ENCODE data around the gene KCNG3.
"Not testable (repeated sequence)": the region's sequence is repeated elsewhere in the genome, so short reads cannot be mapped to it uniquely, and the experiment has no call there.

KCNG3 gene

DNA sequence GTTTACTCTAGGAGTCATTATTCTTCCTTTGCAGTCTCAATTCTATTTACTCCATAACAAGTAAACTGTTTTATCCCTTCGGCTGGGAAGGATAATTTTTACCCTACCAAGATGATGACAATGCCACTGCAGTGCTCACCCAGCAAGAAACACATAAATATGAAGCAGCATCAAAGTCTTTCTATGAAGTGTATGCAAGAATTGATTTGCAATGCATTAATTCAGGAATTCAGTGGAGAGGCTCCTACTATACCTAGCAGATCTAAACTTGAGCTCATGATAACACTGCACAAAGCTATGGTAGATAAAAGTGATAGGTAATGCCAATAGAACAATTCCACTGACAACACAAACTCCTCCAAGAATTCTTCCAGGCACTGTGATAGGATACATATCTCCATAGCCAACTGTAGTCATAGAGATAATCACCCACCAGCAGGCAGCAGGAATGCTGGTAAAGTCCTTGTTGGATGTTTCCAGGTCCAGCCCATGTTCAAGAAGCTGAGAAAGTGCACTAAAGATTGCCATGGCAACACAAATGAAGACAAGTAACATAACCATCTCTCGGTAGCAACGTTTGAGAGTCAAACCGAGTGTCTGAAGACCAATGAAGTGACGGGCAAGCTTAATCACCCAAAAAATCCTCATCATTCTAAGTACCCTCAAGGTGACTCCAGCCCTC lies 49.9 kb downstream of the KCNG3 start:
- no peak for DNase-seq (ENCODE audit: low read depth)

DNA sequence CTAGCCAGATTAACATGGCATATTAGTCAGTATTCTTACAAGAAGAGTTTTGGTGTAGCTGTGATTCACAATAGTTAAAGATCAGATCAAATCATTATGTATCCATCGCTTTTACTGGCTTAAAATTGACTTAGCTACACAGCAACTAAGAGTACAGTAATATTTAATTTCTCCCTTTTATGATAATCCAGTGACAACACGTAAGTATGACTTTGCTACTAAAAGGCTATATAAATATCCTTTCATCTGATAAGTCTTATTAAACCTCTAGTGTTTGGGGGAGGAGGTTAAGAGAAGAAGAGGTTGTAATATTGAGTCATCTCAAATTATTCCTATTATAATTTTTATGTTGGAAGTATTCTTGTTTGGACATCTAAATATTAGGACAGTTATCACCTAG lies 51.0 kb downstream of the KCNG3 start:
- H3K4me3 ChIP-seq (ENCODE audit: low read depth, low read length), result no peak overlapping the region
- no peak for DNase-seq (ENCODE audit: low read depth)

More for the DNA sequence above, 49.9 kb downstream of the KCNG3 start:
- no peak overlapping the region for H3K4me3 ChIP-seq (ENCODE audit: low read depth, low read length)

DNA sequence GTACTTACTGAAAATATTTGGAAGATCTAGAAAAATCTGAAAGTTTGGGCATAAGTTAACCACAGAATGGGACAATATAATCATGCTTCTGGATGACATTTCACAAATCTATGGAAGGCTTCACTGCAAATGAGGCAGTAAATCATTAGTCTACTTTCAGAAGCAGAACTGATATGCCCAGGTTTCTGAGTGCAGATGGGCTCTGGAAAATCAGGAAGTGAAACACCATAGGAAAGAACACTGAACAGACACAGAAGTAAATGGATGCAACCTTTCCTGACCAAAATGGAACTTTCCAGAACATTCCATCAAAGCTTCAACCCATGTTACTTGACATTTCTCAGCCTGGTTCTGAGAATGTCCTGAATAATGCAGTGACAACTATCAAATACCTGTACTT lies 55.1 kb downstream of the KCNG3 start:
- H3K4me3 ChIP-seq (ENCODE audit: low read depth, low read length), result no peak overlapping the region
- DNase-seq (ENCODE audit: low read depth), result no peak

DNA sequence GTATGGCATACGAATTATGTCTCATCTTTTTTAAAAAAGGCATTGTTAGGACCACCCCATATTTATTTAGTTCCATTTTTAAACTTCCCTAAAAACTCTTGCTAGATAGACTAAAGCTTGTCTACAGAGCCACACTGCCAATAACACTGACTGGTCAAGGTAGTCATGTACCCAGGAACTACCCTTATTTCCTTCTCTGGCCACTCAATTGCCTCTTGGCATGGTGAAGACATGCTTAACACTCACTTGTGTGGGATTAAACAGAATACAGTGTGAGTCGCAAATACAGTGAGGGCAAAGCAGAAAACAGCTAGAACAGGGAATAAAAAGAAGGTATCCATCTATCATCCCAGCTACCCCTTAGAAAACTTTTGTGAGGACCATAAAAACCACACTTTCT lies 57.4 kb downstream of the KCNG3 start:
- H3K4me3 ChIP-seq (ENCODE audit: low read depth, low read length), result no peak overlapping the region
- DNase-seq (ENCODE audit: low read depth), result no peak

DNA sequence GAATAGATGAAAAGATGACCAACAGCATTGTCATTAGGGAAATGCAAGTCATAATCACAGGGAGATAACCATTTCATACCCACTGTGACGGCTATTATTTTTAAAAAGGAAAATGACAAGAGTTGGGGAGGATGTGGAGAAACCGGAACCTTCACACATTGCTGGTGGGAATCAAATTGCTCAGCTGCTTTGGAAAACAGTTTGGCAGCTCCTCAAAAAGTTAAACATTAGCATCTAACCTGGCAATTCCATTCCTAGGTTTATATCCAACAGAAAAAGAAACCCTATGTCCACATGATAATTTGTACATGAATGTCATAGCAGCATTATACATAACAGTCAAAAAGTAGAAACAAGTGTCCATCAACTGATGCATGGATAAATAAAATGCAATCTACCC lies 58.2 kb downstream of the KCNG3 start:
- DNase-seq (ENCODE audit: low read depth), result no peak

DNA sequence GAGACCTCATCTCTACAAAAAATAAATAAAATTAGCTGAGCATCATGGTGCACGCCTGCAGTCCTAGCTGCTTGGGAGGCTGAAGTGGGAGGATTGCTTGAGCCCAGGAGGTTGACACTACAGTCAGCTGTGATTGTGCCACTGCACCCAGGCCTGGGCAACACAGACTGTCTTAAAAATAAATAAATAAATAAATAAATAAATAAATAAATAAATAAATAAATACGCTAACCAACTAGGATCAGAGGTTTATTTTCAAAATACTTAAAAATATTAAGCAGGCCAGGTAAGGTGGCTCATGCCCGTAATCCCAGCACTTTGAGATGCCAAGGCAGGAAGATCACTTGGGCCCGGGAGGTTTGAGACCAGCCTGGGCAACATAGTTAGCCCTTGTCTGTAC lies 63.6 kb downstream of the KCNG3 start:
- H3K4me3 ChIP-seq (ENCODE audit: low read depth, low read length), result no peak overlapping the region
- DNase-seq (ENCODE audit: low read depth), result no peak

More for the DNA sequence above, 58.2 kb downstream of the KCNG3 start:
- no peak overlapping the region for H3K4me3 ChIP-seq (ENCODE audit: low read depth, low read length)

DNA sequence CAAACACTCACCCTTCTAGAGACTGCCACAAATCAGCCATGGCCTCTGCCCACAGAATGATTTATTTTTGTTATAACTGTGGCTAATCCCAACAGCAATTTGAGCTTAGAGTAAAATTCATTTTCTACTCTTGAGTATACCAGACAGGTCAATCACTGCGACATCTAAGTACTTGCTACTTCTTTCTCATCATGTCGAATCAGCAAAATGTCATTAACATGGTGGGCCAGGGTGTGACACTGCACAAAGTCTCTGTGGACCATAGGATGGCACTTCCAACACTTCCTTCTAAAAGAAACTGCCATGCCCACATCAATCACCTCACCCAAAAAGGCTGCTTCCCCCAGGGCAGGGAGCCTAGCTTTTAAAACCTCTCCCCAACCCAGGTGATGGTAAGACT lies 64.4 kb downstream of the KCNG3 start:
- no peak overlapping the region for H3K4me3 ChIP-seq (ENCODE audit: low read depth, low read length)
- no peak for DNase-seq (ENCODE audit: low read depth)

DNA sequence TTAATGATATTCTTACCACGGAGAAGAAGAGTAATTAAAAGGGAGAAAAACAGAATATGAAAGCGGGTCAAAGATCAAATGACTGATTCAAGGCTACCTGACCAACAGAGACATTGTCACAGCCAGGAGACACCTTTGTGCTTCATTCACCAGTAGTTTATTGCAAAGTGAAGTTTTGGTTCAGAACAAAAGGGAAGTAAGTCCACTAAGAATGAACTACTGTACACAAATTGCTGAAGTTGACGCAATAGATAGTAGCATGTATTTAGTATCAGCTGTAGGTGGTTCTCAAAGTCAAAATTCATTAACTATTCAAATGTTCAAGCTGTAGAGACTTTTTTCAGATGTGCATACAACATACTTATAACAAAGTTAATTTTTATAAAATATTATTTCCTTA lies 68.1 kb downstream of the KCNG3 start:
- no peak for DNase-seq (ENCODE audit: low read depth)
- H3K4me3 ChIP-seq (ENCODE audit: low read depth, low read length), result no peak overlapping the region

DNA sequence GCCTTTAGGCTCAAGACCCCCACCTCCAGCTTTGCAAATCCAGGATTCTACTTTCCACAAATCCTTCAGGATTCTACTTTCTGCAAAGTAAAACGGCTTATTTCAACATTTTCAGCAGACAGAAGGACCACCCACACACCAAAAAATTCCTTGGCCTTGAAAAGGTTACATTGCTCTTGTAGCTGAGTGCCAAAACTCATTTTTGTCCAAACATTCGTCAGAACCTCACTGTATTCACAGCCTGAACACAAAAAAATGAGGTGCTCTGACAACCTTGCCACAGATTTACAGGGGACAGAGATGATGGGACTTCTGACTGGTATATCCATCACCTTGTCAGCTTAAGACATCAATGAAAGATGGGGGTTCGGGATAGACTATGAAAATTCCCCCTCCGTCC lies 69.7 kb downstream of the KCNG3 start:
- peak; percentile 60 for DNase-seq (ENCODE audit: low read depth)
- H3K4me3 ChIP-seq (ENCODE audit: low read depth, low read length), result no peak overlapping the region

DNA sequence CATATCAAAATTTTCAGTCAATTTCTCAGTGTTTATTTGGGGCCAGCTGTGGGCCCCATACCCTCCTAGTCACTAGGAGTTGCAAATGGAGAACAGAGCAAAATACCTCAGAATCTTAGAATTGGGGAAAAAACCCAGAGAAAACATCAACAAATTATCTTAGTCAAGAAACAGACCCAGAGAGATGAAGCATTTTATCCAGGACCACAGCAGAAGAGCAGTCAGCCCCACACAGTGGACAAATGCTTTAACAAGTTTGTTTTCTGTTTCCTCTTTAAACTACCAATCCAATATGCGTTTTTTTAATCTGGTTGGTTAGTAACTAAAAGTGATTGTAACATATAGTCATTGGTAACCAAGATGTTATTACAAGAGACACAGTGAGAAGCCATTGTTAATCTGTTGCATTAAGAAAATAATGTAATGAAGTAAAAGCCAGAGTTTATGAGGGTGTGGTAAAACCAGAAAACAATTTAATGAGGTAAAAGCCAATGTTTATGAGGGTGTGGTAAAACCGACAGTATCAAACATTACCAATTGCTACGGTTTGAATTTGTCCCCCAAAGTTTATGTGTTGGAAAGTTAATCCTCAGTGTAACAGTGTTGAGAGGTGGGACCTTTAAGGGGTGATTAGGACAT lies 72.1 kb downstream of the KCNG3 start:
- H3K4me3 ChIP-seq (ENCODE audit: low read depth, low read length), result no peak overlapping the region
- DNase-seq (ENCODE audit: low read depth), result no peak

DNA sequence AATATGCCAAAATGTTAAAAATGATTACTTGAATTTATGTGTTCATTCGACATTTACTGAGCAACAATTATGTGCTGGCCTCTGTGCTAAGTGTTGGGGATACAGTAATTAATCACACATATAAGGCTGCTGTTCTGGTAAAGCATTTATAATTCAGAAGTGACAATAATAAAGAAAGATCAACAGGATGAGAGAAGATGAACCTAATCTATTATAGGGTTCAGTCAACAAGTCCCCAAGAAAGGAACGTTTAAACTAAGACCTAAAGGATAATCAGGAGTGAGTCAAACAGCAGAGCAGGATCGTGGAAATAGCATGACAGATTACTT lies 72.7 kb downstream of the KCNG3 start:
- DNase-seq (ENCODE audit: low read depth), result no peak
- no peak overlapping the region for H3K4me3 ChIP-seq (ENCODE audit: low read depth, low read length)

DNA sequence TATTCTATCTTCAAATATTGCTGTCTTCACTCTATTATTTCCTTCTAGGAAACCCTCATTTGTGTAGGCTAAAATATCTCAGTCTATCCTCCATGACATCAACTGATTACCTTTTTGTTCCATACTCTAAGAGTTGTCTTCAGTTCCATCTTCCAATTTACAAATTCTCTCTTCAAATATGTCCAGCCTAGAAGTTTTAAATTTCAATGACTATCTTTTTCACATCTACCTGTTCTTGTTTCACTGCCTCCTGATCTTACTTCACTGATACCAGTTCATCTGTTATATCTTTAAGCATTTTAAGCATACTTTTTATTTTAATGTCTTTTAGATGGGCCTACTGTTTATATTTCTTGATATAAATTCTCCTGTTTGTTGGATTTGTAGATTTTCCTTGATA lies 79.1 kb downstream of the KCNG3 start:
- DNase-seq (ENCODE audit: low read depth), result no peak
- no peak overlapping the region for H3K4me3 ChIP-seq (ENCODE audit: low read depth, low read length)

DNA sequence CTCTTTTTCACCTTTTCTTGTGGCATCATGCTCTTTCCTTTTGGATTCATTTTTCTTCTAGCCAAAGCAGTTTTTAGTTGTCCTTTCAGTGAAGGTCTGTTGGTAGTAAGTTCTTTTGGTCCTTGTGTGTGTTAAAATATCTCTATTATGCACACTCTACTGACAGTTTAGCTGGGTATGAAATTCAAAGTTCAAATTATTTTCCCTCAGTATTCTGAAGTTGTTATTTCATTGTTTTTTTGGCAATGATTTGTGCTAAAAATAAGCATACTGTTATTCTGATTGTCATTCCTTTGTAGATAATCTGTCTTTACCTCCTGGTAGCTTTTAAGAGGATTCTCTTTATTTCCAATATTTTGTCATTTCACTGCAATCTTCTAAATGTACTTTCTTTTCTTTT lies 79.6 kb downstream of the KCNG3 start:
- H3K4me3 ChIP-seq (ENCODE audit: low read depth, low read length), result no peak overlapping the region
- DNase-seq (ENCODE audit: low read depth), result no peak

DNA sequence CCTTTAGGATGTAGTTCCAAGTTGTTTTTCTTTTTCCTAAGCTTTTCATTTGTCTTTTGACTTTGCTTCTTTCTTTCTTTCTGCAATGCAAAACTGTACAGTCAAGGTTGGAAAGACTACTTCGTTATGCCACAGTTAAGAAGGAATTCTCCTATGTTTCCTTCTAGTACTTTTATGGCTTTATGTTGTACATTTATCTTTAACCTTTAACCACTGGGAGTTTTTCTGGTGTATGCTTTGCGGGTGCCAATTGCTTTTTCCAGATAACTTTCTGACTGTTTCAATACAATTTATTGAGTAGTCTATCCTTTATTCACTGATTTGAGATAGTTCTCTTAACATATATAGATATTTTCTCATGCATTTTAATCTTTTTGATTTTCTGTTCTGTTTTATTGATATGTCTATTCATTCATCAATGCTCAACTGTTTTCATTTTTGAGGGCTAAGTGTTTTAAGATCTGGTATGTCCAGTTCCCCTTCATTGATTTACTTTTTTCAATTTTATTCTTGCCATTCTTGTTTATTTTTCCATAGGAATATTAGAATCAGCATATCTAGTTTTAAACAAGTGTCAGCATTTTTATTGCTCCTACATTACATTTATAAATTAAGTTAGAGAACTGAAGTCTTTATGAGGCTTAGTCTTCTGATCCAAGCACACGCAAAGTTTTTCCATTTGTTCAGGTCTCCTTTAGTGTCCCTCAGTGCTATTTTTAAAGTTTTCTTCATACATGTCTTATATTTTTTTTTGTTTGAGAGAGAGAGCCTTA lies 82.9 kb downstream of the KCNG3 start:
- no peak overlapping the region for H3K4me3 ChIP-seq (ENCODE audit: low read depth, low read length)
- DNase-seq (ENCODE audit: low read depth), result no peak

DNA sequence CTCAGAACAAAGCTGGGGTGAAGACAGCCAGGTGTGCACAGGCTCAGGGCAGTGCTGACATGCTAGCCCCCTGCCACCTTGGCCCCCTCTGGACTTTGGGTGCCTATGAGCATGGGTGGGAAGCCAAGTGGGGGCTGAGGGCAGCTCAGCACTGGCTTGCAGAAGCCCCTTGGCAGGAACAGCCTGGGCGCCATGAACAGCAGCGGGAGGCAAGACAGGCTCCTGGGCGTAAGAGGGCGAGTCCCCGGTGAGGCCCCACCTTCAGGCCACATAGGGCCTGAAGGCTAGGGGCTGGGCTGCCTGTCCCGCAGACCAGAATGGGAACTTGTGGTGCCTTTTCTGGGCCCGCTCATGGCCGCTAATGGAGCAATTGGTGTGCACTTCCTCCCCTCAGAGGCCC lies 85.8 kb downstream of the KCNG3 start:
- DNase-seq (ENCODE audit: low read depth), result no peak
- H3K4me3 ChIP-seq (ENCODE audit: low read depth, low read length), result no peak overlapping the region

DNA sequence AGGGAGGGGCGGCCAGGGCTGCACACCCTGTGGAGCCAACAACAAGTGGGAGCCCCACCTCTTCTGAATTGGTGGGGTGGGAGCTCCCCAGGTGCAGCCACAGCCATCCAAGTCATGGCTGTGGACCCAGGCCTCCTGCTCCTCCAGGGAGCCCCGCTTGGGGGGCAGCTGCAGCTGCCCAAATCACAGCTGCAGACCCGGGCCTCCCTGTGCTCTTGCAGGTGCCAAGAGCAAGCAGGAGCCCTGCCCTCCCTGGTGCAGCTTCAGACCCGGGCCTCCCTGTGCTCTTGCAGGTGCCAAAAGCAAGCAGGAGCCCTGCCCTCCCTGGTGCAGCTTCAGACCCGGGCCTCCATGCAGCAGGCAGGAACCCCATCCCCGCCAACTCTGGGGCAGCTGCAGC lies 86.3 kb downstream of the KCNG3 start:
- DNase-seq (ENCODE audit: low read depth), result no peak
- no peak overlapping the region for H3K4me3 ChIP-seq (ENCODE audit: low read depth, low read length)

DNA sequence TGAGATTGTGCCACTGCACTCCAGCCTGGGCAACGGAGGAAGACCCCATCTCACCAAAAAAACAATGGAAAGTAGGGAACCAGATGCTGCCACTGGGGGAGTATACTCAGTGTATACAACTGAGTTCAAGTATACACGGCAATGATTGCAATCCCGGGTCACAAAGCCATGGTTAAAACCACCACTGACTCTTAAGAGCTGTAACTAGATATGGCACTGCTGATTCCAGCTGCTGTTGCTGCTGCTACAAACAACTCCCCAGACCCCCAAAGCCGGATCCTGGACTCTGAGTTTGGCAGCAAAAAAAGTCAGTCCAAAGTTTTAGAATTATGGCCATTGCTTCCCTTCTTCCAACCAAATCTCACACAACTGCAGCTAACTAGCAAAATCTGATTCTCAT lies 89.1 kb downstream of the KCNG3 start:
- DNase-seq (ENCODE audit: low read depth), result no peak
- H3K4me3 ChIP-seq (ENCODE audit: low read depth, low read length), result no peak overlapping the region

DNA sequence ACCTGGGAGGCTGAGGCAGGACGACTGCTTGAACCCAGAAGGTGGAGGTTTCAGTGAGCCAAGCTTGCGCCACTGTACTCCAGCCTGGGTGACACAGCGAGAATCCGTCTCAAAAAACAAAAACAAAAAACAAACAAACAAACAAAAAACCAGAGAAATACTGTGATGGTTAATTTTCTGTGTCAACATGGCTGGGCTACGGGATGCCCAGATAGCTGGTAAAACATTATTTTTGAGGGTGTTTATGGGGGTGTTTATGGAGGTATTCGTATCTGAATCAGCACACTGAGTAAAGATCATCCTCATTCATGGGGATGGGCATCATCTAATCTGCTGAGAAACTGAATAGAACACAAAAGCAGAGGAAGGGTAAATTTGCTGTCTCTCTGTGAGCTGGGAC lies 92.0 kb downstream of the KCNG3 start:
- no peak for DNase-seq (ENCODE audit: low read depth)
- no peak overlapping the region for H3K4me3 ChIP-seq (ENCODE audit: low read depth, low read length)

DNA sequence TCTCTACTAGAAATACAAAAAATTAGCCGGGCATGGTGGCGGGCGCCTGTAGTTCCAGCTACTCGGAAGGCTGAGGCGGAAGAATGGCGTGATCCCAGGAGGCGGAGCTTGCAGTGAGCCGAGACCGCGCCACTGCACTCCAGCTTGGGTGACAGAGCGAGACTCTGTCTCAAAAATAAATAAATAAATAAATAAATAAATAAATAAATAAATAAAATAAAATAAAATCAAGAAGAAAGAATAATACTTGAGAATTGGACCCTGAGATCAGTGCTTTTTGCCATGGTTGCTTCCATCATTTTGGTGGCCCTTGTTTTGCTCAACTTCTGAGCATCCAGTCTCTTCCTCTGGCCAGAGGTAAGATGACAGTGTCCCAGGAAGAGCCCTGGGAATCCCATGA lies 95.7 kb downstream of the KCNG3 start:
- H3K4me3 ChIP-seq (ENCODE audit: low read depth, low read length); DNase-seq (ENCODE audit: low read depth): not testable (repeated sequence)

DNA sequence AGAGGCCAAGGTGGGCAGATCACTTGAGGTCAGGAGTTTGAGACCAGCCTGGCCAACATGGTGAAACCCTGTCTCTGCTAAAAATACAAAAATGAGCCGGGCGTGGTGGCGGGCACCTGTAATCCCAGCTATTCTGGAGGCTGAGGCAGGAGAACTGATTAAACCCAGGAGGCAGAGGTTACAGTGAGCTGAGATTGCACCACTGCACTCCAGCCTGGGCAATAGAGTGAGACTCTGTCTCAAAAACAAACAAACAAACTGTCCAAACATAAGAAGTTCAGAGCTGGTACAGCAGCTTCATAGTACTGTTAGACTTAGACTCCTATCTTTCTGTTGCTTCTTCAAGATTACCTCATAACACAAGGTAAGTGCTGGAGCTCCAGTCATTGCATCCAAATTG lies 100.5 kb downstream of the KCNG3 start:
- H3K4me3 ChIP-seq (ENCODE audit: low read depth, low read length); DNase-seq (ENCODE audit: low read depth): not testable (repeated sequence)

DNA sequence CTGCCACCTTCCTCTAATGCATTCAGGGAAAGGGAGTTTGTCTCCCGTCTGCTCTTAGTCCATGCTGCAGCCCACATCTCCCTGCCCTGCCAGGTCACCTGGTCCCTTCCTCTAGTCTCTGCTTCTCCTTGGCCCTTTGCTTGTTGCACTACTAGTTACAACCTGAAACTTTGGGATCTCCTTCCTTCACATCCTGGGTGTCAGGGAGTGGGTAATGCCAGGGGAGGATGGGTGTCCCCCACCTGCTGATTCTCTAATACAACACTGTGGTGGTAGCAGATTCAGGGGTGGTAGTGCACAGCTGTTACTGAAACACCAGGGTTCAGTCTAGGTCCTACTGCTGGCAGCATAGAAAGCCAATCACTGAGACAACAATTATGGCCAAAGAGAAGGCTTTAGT lies 101.6 kb downstream of the KCNG3 start:
- H3K4me3 ChIP-seq (ENCODE audit: low read depth, low read length), result no peak overlapping the region
- DNase-seq (ENCODE audit: low read depth), result no peak

Data from skeletal muscle cell (primary cell).